Dendritic cell treated with granulocyte-macrophage colony-stimulating factor and Interleukin-4, amounts not matched to agents 40 ng/mL and 50 ng/mL, for 4 days (primary cell): Measurements from ENCODE around the gene ARPC1B.
"Not testable (repeated sequence)": the region's sequence is repeated elsewhere in the genome, so short reads cannot be mapped to it uniquely, and the experiment has no call there.

Experiments used
- H3K27ac Mint-ChIP-seq: one replicate; pipeline ENCODE4 v1.8.0; 2022; ENCODE audit warnings: mild to moderate bottlenecking, mixed read lengths
- H3K27me3 Mint-ChIP-seq: one replicate; pipeline ENCODE4 v1.8.0; 2022; ENCODE audit warnings: mild to moderate bottlenecking, mixed read lengths
- H3K36me3 Mint-ChIP-seq: one replicate; pipeline ENCODE4 v1.8.0; 2022; ENCODE audit warnings: low read depth, mixed read lengths
- H3K4me1 Mint-ChIP-seq: one replicate; pipeline ENCODE4 v1.8.0; 2022; ENCODE audit warnings: low read depth, mixed read lengths
- H3K4me3 Mint-ChIP-seq: one replicate; pipeline ENCODE4 v1.8.0; 2022; ENCODE audit warnings: mild to moderate bottlenecking, moderate library complexity, mixed read lengths
- H3K9me3 Mint-ChIP-seq: one replicate; pipeline ENCODE4 v1.8.0; 2022; ENCODE audit warnings: mixed read lengths
- intact Hi-C: fragments of 100-400 bp; cut with micrococcal nuclease; formaldehyde crosslinking; loops from one replicate; pipeline ENCODE4 v1.15.0; 2022

ARPC1B gene

GRCh38 chr7:99399597-99399996 lies 25.1 kb downstream of the ARPC1B start:
- Mint-ChIP-seq H3K4me1 (peaks cover 43% of the 10 kb centered on the region), H3K36me3 (peaks cover 100% of the 10 kb centered on the region), H3K9me3 (no peaks in the 10 kb centered on the region), H3K27ac (peak overlapping the region; percentile 24), H3K27me3 (no peaks in the 10 kb centered on the region), H3K4me3 (no peak overlapping the region)
- intact Hi-C loops = no loop called here

- no peak overlapping the region for H3K4me3 Mint-ChIP-seq
- no peaks in the 10 kb centered on the region for H3K27me3 Mint-ChIP-seq
- peaks cover 79% of the 10 kb centered on the region for H3K36me3 Mint-ChIP-seq
- no peak overlapping the region for H3K27ac Mint-ChIP-seq
- no peaks in the 10 kb centered on the region for H3K9me3 Mint-ChIP-seq
- H3K4me1 Mint-ChIP-seq = peaks cover 44% of the 10 kb centered on the region
- intact Hi-C loops = no loop called here
These were observed 28.3 kb downstream of the ARPC1B start for GRCh38 chr7:99402854-99403253.

DNA sequence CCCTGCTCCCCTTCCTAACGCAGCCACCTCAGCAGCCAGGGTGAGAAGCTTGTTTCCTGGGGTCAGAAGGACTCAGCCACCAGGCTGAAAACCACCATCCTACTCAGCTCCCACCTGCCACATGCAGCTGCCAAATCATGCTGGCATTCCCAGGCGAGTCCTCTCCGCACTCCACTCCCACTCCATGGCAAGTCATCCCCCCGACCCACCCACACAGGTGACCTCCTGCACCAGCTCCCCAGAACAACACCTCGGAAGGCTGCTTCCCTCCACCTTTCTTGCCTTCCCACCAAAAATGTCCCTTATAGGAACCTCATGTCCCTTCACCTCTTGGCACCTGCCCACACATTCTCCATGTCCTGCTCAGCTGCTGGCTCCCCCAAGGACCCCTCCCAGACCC lies 29.2 kb downstream of the ARPC1B start:
- H3K27ac Mint-ChIP-seq = no peak overlapping the region
- no peaks in the 10 kb centered on the region for H3K9me3 Mint-ChIP-seq
- intact Hi-C loops = no loop called here
- H3K27me3 Mint-ChIP-seq = no peaks in the 10 kb centered on the region
- H3K4me1 Mint-ChIP-seq = peaks cover 37% of the 10 kb centered on the region
- H3K4me3 Mint-ChIP-seq = no peak overlapping the region
- peaks cover 79% of the 10 kb centered on the region for H3K36me3 Mint-ChIP-seq

- Mint-ChIP-seq H3K27ac (no peak overlapping the region), H3K27me3 (no peaks in the 10 kb centered on the region), H3K36me3 (peaks cover 79% of the 10 kb centered on the region), H3K4me3 (no peak overlapping the region), H3K4me1 (peaks cover 33% of the 10 kb centered on the region), H3K9me3 (no peaks in the 10 kb centered on the region)
- intact Hi-C loops = no loop called here
These were observed 29.9 kb downstream of the ARPC1B start for GRCh38 chr7:99404235-99404976.

DNA sequence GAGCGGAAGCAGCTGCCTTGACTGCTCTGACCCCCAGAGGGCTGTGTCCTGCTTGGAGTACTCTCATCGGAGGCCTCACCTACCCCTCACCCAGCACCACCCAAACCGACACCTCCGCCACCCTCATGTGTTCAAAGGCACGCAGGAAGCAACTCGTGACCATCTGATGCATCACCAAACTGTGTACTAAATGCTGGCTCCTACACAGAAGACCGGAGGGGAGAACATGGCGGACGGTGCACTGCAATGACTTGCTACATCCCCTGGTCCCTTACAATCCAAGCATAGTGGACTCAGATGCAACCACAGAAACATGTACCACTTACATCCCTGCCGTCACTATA lies 30.4 kb downstream of the ARPC1B start:
- peaks cover 37% of the 10 kb centered on the region for H3K4me1 Mint-ChIP-seq
- no peak overlapping the region for H3K4me3 Mint-ChIP-seq
- H3K36me3 Mint-ChIP-seq = peaks cover 77% of the 10 kb centered on the region
- no peaks in the 10 kb centered on the region for H3K9me3 Mint-ChIP-seq
- intact Hi-C loops = no loop called here
- no peaks in the 10 kb centered on the region for H3K27me3 Mint-ChIP-seq
- H3K27ac Mint-ChIP-seq = no peak overlapping the region

GRCh38 chr7:99406557-99406956 lies 32.0 kb downstream of the ARPC1B start:
- no peak overlapping the region for H3K4me3 Mint-ChIP-seq
- no peak overlapping the region for H3K27ac Mint-ChIP-seq
- H3K9me3 Mint-ChIP-seq = no peaks in the 10 kb centered on the region
- intact Hi-C loops = no loop called here
- H3K4me1 Mint-ChIP-seq = peaks cover 48% of the 10 kb centered on the region
- H3K36me3 Mint-ChIP-seq = peaks cover 77% of the 10 kb centered on the region
- no peaks in the 10 kb centered on the region for H3K27me3 Mint-ChIP-seq

DNA sequence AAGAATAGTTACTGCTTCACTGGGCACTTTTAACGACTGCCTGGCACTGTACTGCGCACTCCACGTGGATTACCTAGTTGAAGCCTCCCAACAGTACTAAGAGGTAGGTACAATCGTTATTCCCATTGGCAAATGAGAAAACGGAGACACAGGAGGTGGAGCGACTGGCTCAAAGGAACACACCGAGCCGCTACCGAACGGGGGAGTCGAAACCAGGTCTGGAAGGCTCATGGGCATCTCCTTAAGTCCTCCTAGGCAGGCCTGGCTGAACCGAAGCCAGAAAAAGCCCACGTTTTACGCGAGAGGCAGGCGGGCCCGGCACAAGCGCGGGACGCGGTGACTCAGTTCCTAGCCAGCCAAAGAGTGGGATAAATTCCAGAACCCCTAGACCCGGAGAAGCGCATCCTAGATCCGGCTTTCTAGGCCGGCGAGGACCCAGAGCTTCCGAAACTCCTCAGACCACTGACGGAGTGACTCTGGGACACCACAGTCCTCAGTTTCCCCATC lies 33.4 kb downstream of the ARPC1B start:
- Mint-ChIP-seq H3K4me3 (peak overlapping the region; percentile 97), H3K9me3 (no peaks in the 10 kb centered on the region), H3K4me1 (peaks cover 48% of the 10 kb centered on the region), H3K27me3 (no peaks in the 10 kb centered on the region), H3K27ac (peak overlapping the region; percentile 90), H3K36me3 (peaks cover 77% of the 10 kb centered on the region)
- intact Hi-C loops = loop anchor here (2.0 kb wide), 2 partner anchors 33 to 63 kb away; partner anchors contain the start of gene ARPC1B

GRCh38 chr7:99408379-99409191 lies 34.1 kb downstream of the ARPC1B start, which contains the start of the genes BUD31 and PDAP1:
Gene BUD31, plus strand, starts transcription at chr7:99408969. Its CDS starts 2,124 bp downstream, at chr7:99411093.
Gene PDAP1, minus strand, starts transcription at chr7:99408597. Its CDS starts 49 bp downstream, at chr7:99408548.
- Mint-ChIP-seq H3K27me3 (no peaks in the 10 kb centered on the region), H3K4me3 (peak within 1 kb of the TSS; percentile 97), H3K4me1 (peaks cover 42% of the 10 kb centered on the region), H3K27ac (peak within 1 kb of the TSS; percentile 90), H3K36me3 (peaks cover 77% of the 10 kb centered on the region), H3K9me3 (no peaks in the 10 kb centered on the region)
- intact Hi-C loops = loop anchor here (2.0 kb wide), 2 partner anchors 34 to 62 kb away; partner anchors contain the start of gene ARPC1B

DNA sequence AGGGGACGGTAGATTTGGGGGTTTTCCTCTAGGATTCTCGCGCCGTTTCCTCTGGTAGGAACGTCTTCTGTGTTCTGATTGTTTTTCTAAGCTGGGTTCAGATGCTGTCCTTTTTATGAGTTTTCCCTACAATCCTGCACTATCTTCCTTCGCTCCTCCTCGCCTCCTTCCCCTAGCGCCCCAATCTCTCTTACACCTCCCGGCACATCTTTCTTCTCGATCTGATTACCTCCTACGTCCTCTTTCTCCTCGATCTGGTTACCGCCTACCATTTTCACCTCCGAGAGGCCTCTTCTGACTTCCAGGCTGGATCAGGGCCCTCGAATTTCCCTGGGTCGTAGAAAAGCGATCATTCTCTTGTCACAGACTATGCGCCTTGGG lies 34.7 kb downstream of the ARPC1B start:
- peaks cover 36% of the 10 kb centered on the region for H3K4me1 Mint-ChIP-seq
- H3K36me3 Mint-ChIP-seq = peaks cover 76% of the 10 kb centered on the region
- no peaks in the 10 kb centered on the region for H3K9me3 Mint-ChIP-seq
- intact Hi-C loops = loop anchor here (2.0 kb wide), 2 partner anchors 34 to 62 kb away; partner anchors contain the start of gene ARPC1B
- H3K27ac Mint-ChIP-seq = peak overlapping the region; percentile 90
- peak overlapping the region; percentile 97 for H3K4me3 Mint-ChIP-seq
- H3K27me3 Mint-ChIP-seq = no peaks in the 10 kb centered on the region

- H3K9me3 Mint-ChIP-seq = peaks cover 4% of the 10 kb centered on the region
- intact Hi-C loops = loop anchor here (2.0 kb wide), 2 partner anchors 35 to 61 kb away; partner anchors contain the start of gene ARPC1B
- peak overlapping the region; percentile 90 for H3K27ac Mint-ChIP-seq
- H3K36me3 Mint-ChIP-seq = peaks cover 76% of the 10 kb centered on the region
- peaks cover 31% of the 10 kb centered on the region for H3K4me1 Mint-ChIP-seq
- H3K27me3 Mint-ChIP-seq = no peaks in the 10 kb centered on the region
- peak overlapping the region; percentile 97 for H3K4me3 Mint-ChIP-seq
These were observed 35.3 kb downstream of the ARPC1B start for GRCh38 chr7:99409806-99410205.

DNA sequence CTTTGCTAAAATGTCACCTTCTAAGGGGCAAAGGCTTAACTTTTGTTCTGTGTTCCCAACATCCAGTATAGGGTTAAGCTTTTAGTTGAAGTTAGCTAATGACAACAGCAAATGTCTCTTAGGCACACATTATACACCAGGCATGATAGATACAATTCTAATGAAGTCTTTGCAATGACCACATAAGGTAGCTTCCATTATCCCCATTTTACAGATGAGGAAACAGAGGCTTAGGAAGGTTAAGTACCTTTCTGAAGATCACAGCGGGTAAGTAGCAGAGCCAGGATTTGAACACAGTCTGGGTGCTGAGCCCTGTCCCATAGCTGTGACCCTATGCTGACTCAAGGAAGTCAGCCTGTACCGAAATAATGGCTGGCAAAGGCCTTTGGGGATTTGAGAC lies 36.1 kb downstream of the ARPC1B start:
- intact Hi-C loops = no loop called here
- Mint-ChIP-seq H3K4me3 (no peak overlapping the region), H3K4me1 (peaks cover 31% of the 10 kb centered on the region), H3K36me3 (peaks cover 79% of the 10 kb centered on the region), H3K27me3 (no peaks in the 10 kb centered on the region), H3K27ac (peak overlapping the region; percentile 90), H3K9me3 (peaks cover 11% of the 10 kb centered on the region)

- H3K27me3 Mint-ChIP-seq, H3K4me1 Mint-ChIP-seq, H3K4me3 Mint-ChIP-seq, H3K27ac Mint-ChIP-seq, intact Hi-C loops: not testable (repeated sequence)
- peaks cover 99% of the 10 kb centered on the region for H3K36me3 Mint-ChIP-seq
- H3K9me3 Mint-ChIP-seq = peaks cover 11% of the 10 kb centered on the region
These were observed 41.1 kb downstream of the ARPC1B start for GRCh38 chr7:99415513-99416127.

GRCh38 chr7:99418260-99418659 lies 43.7 kb downstream of the ARPC1B start:
- intact Hi-C loops = no loop called here
- peaks cover 11% of the 10 kb centered on the region for H3K9me3 Mint-ChIP-seq

More at GRCh38 chr7:99418260-99418659, 43.7 kb downstream of the ARPC1B start:
- no peaks in the 10 kb centered on the region for H3K27me3 Mint-ChIP-seq
- H3K27ac Mint-ChIP-seq = no peak overlapping the region
- no peak overlapping the region for H3K4me3 Mint-ChIP-seq
- H3K36me3 Mint-ChIP-seq = peaks cover 92% of the 10 kb centered on the region
- H3K4me1 Mint-ChIP-seq = no peaks in the 10 kb centered on the region
